Nephron (organoid): ENCODE measurements around the gene DAZL.

Source experiments
- H3K27ac Mint-ChIP-seq, 3 experiments: 2 replicates each; pipeline ENCODE4 v1.8.0; 2020; ENCODE audit warnings: mixed read lengths in 3 of 3, mild to moderate bottlenecking in 2 of 3, moderate library complexity in 1 of 3
- H3K27me3 Mint-ChIP-seq: 2 replicates; pipeline ENCODE4 v1.8.0; 2021; ENCODE audit warnings: low read depth, mild to moderate bottlenecking, moderate library complexity, mixed read lengths
- H3K36me3 Mint-ChIP-seq: 2 replicates; pipeline ENCODE4 v1.8.0; 2020; ENCODE audit warnings: low read depth, mixed read lengths
- H3K4me1 Mint-ChIP-seq: 2 replicates; pipeline ENCODE4 v1.8.0; 2020; ENCODE audit warnings: mixed read lengths
- H3K4me3 Mint-ChIP-seq, 3 experiments: 2 replicates each; pipeline ENCODE4 v1.8.0; 2020; ENCODE audit warnings: mild to moderate bottlenecking in 3 of 3, mixed read lengths in 3 of 3, moderate library complexity in 2 of 3
- H3K9me3 Mint-ChIP-seq: 2 replicates; pipeline ENCODE4 v1.8.0; 2020; ENCODE audit warnings: mixed read lengths
- CTCF ChIP-seq, 3 experiments: fragments of 200-600 bp; sonication (generic); IDR thresholded peaks; one replicate each; pipeline ENCODE4 v1.5.0; 2021; ENCODE audit warnings: antibody characterized with exemption in 3 of 3; ENCODE audit not compliant: unreplicated experiment in 3 of 3

Gene DAZL

GRCh38 chr3:16601537-16602005, 3.7 kb downstream of the DAZL start:
- H3K27ac Mint-ChIP-seq = no peak overlapping the region
- TF ChIP-seq CTCF (IDR thresholded peaks at IDR 0.05; ENCODE audit: unreplicated experiment in 3 of 3) = no peak
- H3K4me1 Mint-ChIP-seq = no peaks in the 10 kb centered on the region
- no peaks in the 10 kb centered on the region for H3K36me3 Mint-ChIP-seq
- H3K27me3 Mint-ChIP-seq = peaks cover 15% of the 10 kb centered on the region
- no peaks in the 10 kb centered on the region for H3K9me3 Mint-ChIP-seq
- H3K4me3 Mint-ChIP-seq = no peak overlapping the region

- Mint-ChIP-seq H3K27me3 (peaks cover 15% of the 10 kb centered on the region), H3K4me3 (no peak overlapping the region), H3K36me3 (no peaks in the 10 kb centered on the region), H3K27ac (no peak overlapping the region), H3K9me3 (no peaks in the 10 kb centered on the region), H3K4me1 (no peaks in the 10 kb centered on the region)
- peak; percentile 89 to 94 (median 93) for TF ChIP-seq CTCF (IDR thresholded peaks at IDR 0.05; ENCODE audit: unreplicated experiment in 3 of 3)
Observed at GRCh38 chr3:16600780-16601536, 4.3 kb downstream of the DAZL start.

GRCh38 chr3:16599694-16600093, 5.5 kb downstream of the DAZL start:
- Mint-ChIP-seq H3K9me3 (no peaks in the 10 kb centered on the region), H3K27me3 (peaks cover 15% of the 10 kb centered on the region), H3K4me1 (no peaks in the 10 kb centered on the region), H3K27ac (no peak overlapping the region), H3K4me3 (no peak overlapping the region), H3K36me3 (no peaks in the 10 kb centered on the region)
- TF ChIP-seq CTCF (IDR thresholded peaks at IDR 0.05; ENCODE audit: unreplicated experiment in 3 of 3) = no peak

GRCh38 chr3:16596352-16597032, 8.7 kb downstream of the DAZL start:
- TF ChIP-seq CTCF (IDR thresholded peaks at IDR 0.05; ENCODE audit: unreplicated experiment in 3 of 3) = no peak
- no peak overlapping the region for H3K27ac Mint-ChIP-seq
- H3K36me3 Mint-ChIP-seq = no peaks in the 10 kb centered on the region
- no peaks in the 10 kb centered on the region for H3K9me3 Mint-ChIP-seq
- H3K4me3 Mint-ChIP-seq = no peak overlapping the region
- H3K4me1 Mint-ChIP-seq = no peaks in the 10 kb centered on the region
- H3K27me3 Mint-ChIP-seq = peaks cover 15% of the 10 kb centered on the region

GRCh38 chr3:16595778-16596177, 9.4 kb downstream of the DAZL start:
- H3K27ac Mint-ChIP-seq = no peak overlapping the region
- H3K9me3 Mint-ChIP-seq = no peaks in the 10 kb centered on the region
- no peaks in the 10 kb centered on the region for H3K4me1 Mint-ChIP-seq
- peaks cover 15% of the 10 kb centered on the region for H3K27me3 Mint-ChIP-seq
- H3K4me3 Mint-ChIP-seq = no peak overlapping the region
- H3K36me3 Mint-ChIP-seq = no peaks in the 10 kb centered on the region
- no peak for TF ChIP-seq CTCF (IDR thresholded peaks at IDR 0.05; ENCODE audit: unreplicated experiment in 3 of 3)
